Hematopoietic multipotent progenitor cell treated with erythropoietin and hydrocortisone succinate and interleukin-3 and kit ligand, for 4 days (in vitro differentiated cells): ENCODE results near the gene TBC1D2B.
"Not testable (repeated sequence)": the region's sequence is repeated elsewhere in the genome, so short reads cannot be mapped to it uniquely, and the experiment has no call there.

Experiments used
- DNase-seq: peaks from one replicate; pipeline ENCODE4 v3.0.0-alpha.2; 2015

Gene TBC1D2B

GRCh38 chr15:77985031-77985930 lies 92.2 kb downstream of the TBC1D2B start:
- DNase-seq: no peak

- no peak for DNase-seq
These were observed 93.1 kb downstream of the TBC1D2B start for GRCh38 chr15:77984446-77984861.

GRCh38 chr15:77983708-77984445 lies 93.6 kb downstream of the TBC1D2B start:
- DNase-seq: no peak

- no peak for DNase-seq
These were observed 94.3 kb downstream of the TBC1D2B start for GRCh38 chr15:77983091-77983707.

- DNase-seq: no peak
These were observed 95.4 kb downstream of the TBC1D2B start for GRCh38 chr15:77982127-77982490.

GRCh38 chr15:77981281-77982126 lies 96.0 kb downstream of the TBC1D2B start:
- no peak for DNase-seq

- DNase-seq: not testable (repeated sequence)
These were observed 96.8 kb downstream of the TBC1D2B start for GRCh38 chr15:77980674-77981073.

GRCh38 chr15:77980098-77980497 lies 97.4 kb downstream of the TBC1D2B start:
- DNase-seq: no peak

GRCh38 chr15:77979157-77979556 lies 98.4 kb downstream of the TBC1D2B start:
- DNase-seq: not testable (repeated sequence)

- not testable (repeated sequence) for DNase-seq
These were observed 98.8 kb downstream of the TBC1D2B start for GRCh38 chr15:77978759-77979145.

- DNase-seq: not testable (repeated sequence)
These were observed 99.4 kb downstream of the TBC1D2B start for GRCh38 chr15:77977903-77978758.

- not testable (repeated sequence) for DNase-seq
These were observed 100.6 kb downstream of the TBC1D2B start for GRCh38 chr15:77976760-77977525.

- DNase-seq: not testable (repeated sequence)
These were observed 101.4 kb downstream of the TBC1D2B start for GRCh38 chr15:77976095-77976450.

GRCh38 chr15:77975332-77976094 lies 102.0 kb downstream of the TBC1D2B start:
- no peak for DNase-seq

- DNase-seq: no peak
These were observed 102.8 kb downstream of the TBC1D2B start for GRCh38 chr15:77974416-77975331.

GRCh38 chr15:77974098-77974414 lies 103.5 kb downstream of the TBC1D2B start:
- DNase-seq: peak; percentile 86

GRCh38 chr15:77973273-77974097 lies 104.0 kb downstream of the TBC1D2B start:
- DNase-seq: not testable (repeated sequence)

- DNase-seq: not testable (repeated sequence)
These were observed 104.8 kb downstream of the TBC1D2B start for GRCh38 chr15:77972706-77973105.
